WTC11 (cell line): ENCODE data around the gene TFCP2. TPM values are rescaled to one million over a fixed set of nuclear protein-coding genes. Genes with fewer than 3 reads are reported as not detected.

ENCODE experiments used
- ATAC-seq: fragments of 200-7000 bp; cut with Tn5 transposase; 2 replicates; pipeline ENCODE4 v1.10.0; 2021; ENCODE audit warnings: mild to moderate bottlenecking, moderate library complexity
- CTCF ChIA-PET: fragments of 300-600 bp; sonication (Branson Sonifier 250); formaldehyde crosslinking; loops from one replicate; lab custom pipeline; 2021; ENCODE audit warnings: antibody characterized with exemption; lab: Charles Lee
- POLR2A ChIA-PET: fragments of 350-600 bp; sonication (Branson Sonifier 250); formaldehyde crosslinking; loops from one replicate; lab custom pipeline; 2021; ENCODE audit warnings: antibody characterized with exemption; lab: Charles Lee
- DNase-seq: peaks from one replicate; pipeline ENCODE4 v3.0.0; 2021; ENCODE audit warnings: low spot score
- H3K27ac Mint-ChIP-seq: 2 replicates; pipeline ENCODE4 v1.8.0; 2021; ENCODE audit warnings: mixed read lengths
- H3K27me3 Mint-ChIP-seq: 2 replicates; pipeline ENCODE4 v1.8.0; 2021; ENCODE audit warnings: low read depth, mild to moderate bottlenecking, moderate library complexity, mixed read lengths
- H3K36me3 Mint-ChIP-seq: 2 replicates; pipeline ENCODE4 v1.8.0; 2021; ENCODE audit warnings: mixed read lengths
- H3K4me1 Mint-ChIP-seq: 2 replicates; pipeline ENCODE4 v1.8.0; 2022; ENCODE audit warnings: mixed read lengths
- H3K4me3 Mint-ChIP-seq: 2 replicates; pipeline ENCODE4 v1.8.0; 2021; ENCODE audit warnings: mild to moderate bottlenecking, moderate library complexity, mixed read lengths
- H3K9me3 Mint-ChIP-seq: 2 replicates; pipeline ENCODE4 v1.8.0; 2021; ENCODE audit warnings: mixed read lengths
- ERG ChIP-seq: fragments of 250-450 bp; sonication (Bioruptor Pico); IDR thresholded peaks from 2 replicates; pipeline ENCODE4 v1.8.0; 2021; ENCODE audit warnings: mild to moderate bottlenecking
- HMGXB4 ChIP-seq: sonication (generic); formaldehyde crosslinking; IDR thresholded peaks from 2 replicates; pipeline ENCODE4 v1.8.1; 2023; ENCODE audit warnings: mild to moderate bottlenecking, moderate library complexity, missing genetic modification reagents
- MAX ChIP-seq: sonication (generic); formaldehyde crosslinking; IDR thresholded peaks from 2 replicates; pipeline ENCODE4 v1.8.0; 2022; ENCODE audit warnings: mild to moderate bottlenecking, missing genetic modification reagents
- NFE2L1 ChIP-seq: sonication (generic); formaldehyde crosslinking; IDR thresholded peaks from 2 replicates; pipeline ENCODE4 v1.8.1; 2023; ENCODE audit warnings: missing genetic modification reagents
- NR3C1 ChIP-seq: sonication (generic); formaldehyde crosslinking; conservative IDR thresholded peaks from 2 replicates; pipeline ENCODE4 v1.8.1; 2023; ENCODE audit warnings: low read depth, mild to moderate bottlenecking, missing genetic modification reagents
- SOX15 ChIP-seq: fragments of 250-450 bp; sonication (Bioruptor Pico); IDR thresholded peaks from 2 replicates; pipeline ENCODE4 v1.9.0; 2021; ENCODE audit warnings: mild to moderate bottlenecking
- ZNF121 ChIP-seq: sonication (generic); formaldehyde crosslinking; IDR thresholded peaks from 2 replicates; pipeline ENCODE4 v1.8.0; 2023; ENCODE audit warnings: missing genetic modification reagents
- ZNF219 ChIP-seq: sonication (generic); formaldehyde crosslinking; IDR thresholded peaks from 2 replicates; pipeline ENCODE4 v1.8.0; 2023; ENCODE audit warnings: missing genetic modification reagents, mild to moderate bottlenecking, borderline replicate concordance
- ZNF232 ChIP-seq: sonication (generic); formaldehyde crosslinking; IDR thresholded peaks from 2 replicates; pipeline ENCODE4 v1.8.0; 2022; ENCODE audit warnings: mild to moderate bottlenecking, missing genetic modification reagents
- ZNF281 ChIP-seq: sonication (generic); formaldehyde crosslinking; IDR thresholded peaks from 2 replicates; pipeline ENCODE4 v1.8.0; 2023; ENCODE audit warnings: mild to moderate bottlenecking, missing genetic modification reagents
- ZNF416 ChIP-seq: fragments of 250-450 bp; sonication (Bioruptor Pico); IDR thresholded peaks from 2 replicates; pipeline ENCODE4 v1.9.0; 2021; ENCODE audit warnings: mild to moderate bottlenecking, inconsistent platforms
- ZNF423 ChIP-seq: fragments of 250-450 bp; sonication (Bioruptor Pico); IDR thresholded peaks from 2 replicates; pipeline ENCODE4 v2.1.2; 2022; ENCODE audit warnings: mild to moderate bottlenecking, moderate library complexity
- total RNA-seq: library from RNA; stranded (reverse); gene quantifications from 3 replicates; pipeline ENCODE4 v1.2.3, GENCODE V29; 2021

TFCP2 gene
- total RNA-seq, 1 experiment from 2014 or later, result 35.4 TPM

- no peak for TF ChIP-seq ZNF281 (CRISPR knock-in tag)
- TF ChIP-seq ZNF232, result no peak
Observed at GRCh38 chr12:51177897-51178296, 5.0 kb upstream of the TFCP2 start (continued).

- ChIA-PET POLR2A (no interaction called here), CTCF (no interaction called here)
- Mint-ChIP-seq H3K36me3 (peaks cover 2% of the 10 kb centered on the region), H3K4me1 (peaks cover 5% of the 10 kb centered on the region), H3K27ac (peak overlapping the region; percentile 13; the same call in 1 of the 2 replicates), H3K9me3 (no peaks in the 10 kb centered on the region), H3K27me3 (peaks cover 3% of the 10 kb centered on the region; the same call in 1 of the 2 replicates), H3K4me3 (no peak overlapping the region)
- ATAC-seq (no peak), DNase-seq (no peak)
- TF ChIP-seq ZNF219 (CRISPR knock-in tag) (no peak), NR3C1 (CRISPR knock-in tag) (no peak), MAX (CRISPR knock-in tag) (no peak), HMGXB4 (CRISPR knock-in tag) (no peak), ERG (CRISPR knock-in tag) (no peak), SOX15 (no peak)
Observed at GRCh38 chr12:51174501-51174900, 1.6 kb upstream of the TFCP2 start.

- TF ChIP-seq NFE2L1, result no peak
- POLR2A ChIA-PET, result interaction anchor here (1.4 to 2.0 kb wide), 3 partner anchors 46 to 89 kb away, joined by 3 to 7 read pairs (median 6); partner anchors contain the start of genes CSRNP2, DAZAP2 and POU6F1
Observed at GRCh38 chr12:51171884-51172514, 936 bp downstream of the TFCP2 start.

GRCh38 chr12:51163795-51164194, 9.1 kb downstream of the TFCP2 start:
- no peak for DNase-seq
- no peak for ATAC-seq
- CTCF ChIA-PET, result no interaction called here
- Mint-ChIP-seq H3K9me3 (no peaks in the 10 kb centered on the region), H3K27ac (no peak overlapping the region), H3K4me1 (peaks cover 3% of the 10 kb centered on the region), H3K36me3 (0 out of 2 replicates have a peak, but pooled peaks cover 5% of the 10 kb centered on the region), H3K27me3 (no peaks in the 10 kb centered on the region), H3K4me3 (no peak overlapping the region)
- POLR2A ChIA-PET, result interaction anchor here (0.6 kb wide), 1 partner anchor 120 kb away, joined by 7 read pairs; no protein-coding TSS in a partner anchor
- TF ChIP-seq ZNF423 (CRISPR knock-in tag), result no peak
- peak; percentile 7; the same call in 1 of the 2 replicates for TF ChIP-seq ZNF121 (CRISPR knock-in tag)
- no peak for TF ChIP-seq ZNF416

More at GRCh38 chr12:51171884-51172514, 936 bp downstream of the TFCP2 start:
- Mint-ChIP-seq H3K4me3 (no peak overlapping the region), H3K27ac (no peak overlapping the region), H3K4me1 (peaks cover 6% of the 10 kb centered on the region), H3K36me3 (peaks cover 2% of the 10 kb centered on the region), H3K27me3 (peaks cover 3% of the 10 kb centered on the region; the same call in 1 of the 2 replicates), H3K9me3 (no peaks in the 10 kb centered on the region)
- ATAC-seq (peak; percentile 28), DNase-seq (peak; percentile 26)
- CTCF ChIA-PET, result interaction anchor here (1.2 kb wide), 1 partner anchor 45 kb away, joined by 3 read pairs; no protein-coding TSS in a partner anchor
